H1 (cell line): Measurements from ENCODE around the gene KYNU. TPM values are rescaled to one million over a fixed set of nuclear protein-coding genes. Genes with fewer than 3 reads are reported as not detected.

Experiments
- ASH2L ChIP-seq: fragments of 200-600, 300-600 bp; sonication (generic); IDR thresholded peaks from one replicate; pipeline ENCODE4 v1.7.1; 2017; ENCODE audit warnings: low read length
- EP300 ChIP-seq, 2 experiments: IDR thresholded peaks; 1 replicate in 1 of 2; 2 replicates in 1 of 2; pipeline ENCODE4 v1.6.1; 2011 to 2012; ENCODE audit warnings: low read depth in 2 of 2, low read length in 2 of 2, mild to moderate bottlenecking in 2 of 2, borderline replicate concordance in 1 of 2, inconsistent platforms in 1 of 2, moderate library complexity in 1 of 2
- FOSL1 ChIP-seq: IDR thresholded peaks from 2 replicates; pipeline ENCODE4 v1.6.1; 2011; ENCODE audit warnings: mild to moderate bottlenecking, low read depth, low read length, moderate library complexity; ENCODE audit not compliant: insufficient read depth
- GABPA ChIP-seq: IDR thresholded peaks from 2 replicates; pipeline ENCODE4 v1.6.1; 2011; ENCODE audit warnings: mild to moderate bottlenecking, low read length, moderate library complexity, borderline replicate concordance; ENCODE audit not compliant: insufficient read depth
- GTF2F1 ChIP-seq: IDR thresholded peaks from 2 replicates; pipeline ENCODE4 v1.6.1; 2012; ENCODE audit warnings: low read depth, low read length, improper control_type of control experiment, borderline replicate concordance
- HDAC2 ChIP-seq, 2 experiments: fragments of 300-600 bp in 1 of 2; sonication (generic) in 1 of 2; IDR thresholded peaks; 2 replicates each; pipeline ENCODE4 v1.6.1; 2011 to 2012; ENCODE audit warnings: low read depth in 2 of 2, low read length in 2 of 2, mild to moderate bottlenecking in 2 of 2, moderate library complexity in 2 of 2, borderline replicate concordance in 1 of 2, inconsistent platforms in 1 of 2
- KDM4A ChIP-seq: IDR thresholded peaks from one replicate; pipeline ENCODE4 v1.7.1; 2012; ENCODE audit warnings: low read depth, mild to moderate bottlenecking, moderate library complexity, low read length, inconsistent platforms; ENCODE audit not compliant: severe bottlenecking
- KDM5A ChIP-seq: fragments of 200-600 bp; IDR thresholded peaks from 2 replicates; pipeline ENCODE4 v1.7.1; 2012; ENCODE audit warnings: mild to moderate bottlenecking, low read length, inconsistent platforms, mixed read lengths
- POLR2A ChIP-seq, 2 experiments: IDR thresholded peaks; 1 replicate in 1 of 2; 2 replicates in 1 of 2; pipeline ENCODE4 v1.6.1; 2011; ENCODE audit warnings: low read depth in 2 of 2, low read length in 2 of 2, mild to moderate bottlenecking in 2 of 2; ENCODE audit errors: control extremely low read depth in 1 of 2
- POLR2AphosphoS5 ChIP-seq: IDR thresholded peaks from 2 replicates; pipeline ENCODE4 v1.6.1; 2011; ENCODE audit warnings: low read depth, low read length
- RAD21 ChIP-seq, 2 experiments: IDR thresholded peaks in 1 of 2; conservative IDR thresholded peaks in 1 of 2; 2 replicates each; pipeline ENCODE4 v1.6.1; 2011; ENCODE audit warnings: low read depth in 2 of 2, low read length in 2 of 2, improper control_type of control experiment in 1 of 2, inconsistent platforms in 1 of 2, mild to moderate bottlenecking in 1 of 2, moderate library complexity in 1 of 2
- RBBP5 ChIP-seq: IDR thresholded peaks from 2 replicates; pipeline ENCODE4 v1.7.1; 2012; ENCODE audit warnings: low read depth, mild to moderate bottlenecking, inconsistent platforms, low read length, moderate library complexity, borderline replicate concordance
- RNF2 ChIP-seq: fragments of 200-900, 300-1000 bp; sonication (generic); IDR thresholded peaks from 2 replicates; pipeline ENCODE4 v1.7.1; 2016; ENCODE audit warnings: borderline replicate concordance, low read depth, mild to moderate bottlenecking, antibody characterized with exemption, low read length; ENCODE audit not compliant: poor library complexity, severe bottlenecking; ENCODE audit errors: missing control alignments
- SRF ChIP-seq: IDR thresholded peaks from 2 replicates; pipeline ENCODE4 v1.6.1; 2011; ENCODE audit warnings: mild to moderate bottlenecking, low read depth, low read length, moderate library complexity
- SUZ12 ChIP-seq: fragments of 200-600 bp; sonication (generic); IDR thresholded peaks from 2 replicates; pipeline ENCODE4 v1.6.1; 2012; ENCODE audit warnings: mild to moderate bottlenecking, inconsistent platforms, low read length, moderate library complexity, mixed read lengths
- TBP ChIP-seq: IDR thresholded peaks from 2 replicates; pipeline ENCODE4 v1.6.1; 2011; ENCODE audit warnings: low read depth, low read length, improper control_type of control experiment
- TCF12 ChIP-seq: IDR thresholded peaks from 2 replicates; pipeline ENCODE4 v1.6.1; 2011; ENCODE audit warnings: low read depth, mild to moderate bottlenecking, low read length
- TEAD4 ChIP-seq: IDR thresholded peaks from 2 replicates; pipeline ENCODE4 v1.6.1; 2012; ENCODE audit warnings: low read depth, low read length, inconsistent platforms, mixed read lengths
- YY1 ChIP-seq: IDR thresholded peaks from 2 replicates; pipeline ENCODE4 v1.6.1; 2011; ENCODE audit warnings: low read depth, mild to moderate bottlenecking, low read length
- polyA plus RNA-seq, 7 experiments: library from polyadenylated mRNA; depleted of rRNA in 3 of 7; stranded (reverse) in 5 of 7; unstranded in 2 of 7; fragments of >200 nt in 5 of 7; fragments of 200-250 nt in 2 of 7; gene quantifications; 1 replicate in 5 of 7; 2 replicates in 1 of 7; 4 replicates in 1 of 7; pipeline versions ENCODE4 v1.2.1 to v1.2.3, GENCODE V29; 2011 to 2013; ENCODE audit warnings: missing spikeins in 2 of 7, mixed read lengths in 2 of 7
- total RNA-seq: library from RNA; stranded (reverse); fragmentation: NEBNext Ultra II Directional; extraction: Animal tissue kit (Norgen Biotek cat#: 25700); gene quantifications from 2 replicates; pipeline ENCODE4 v1.2.1, GENCODE V29; 2021
- TF ChIP-seq, protein P1 (sequence below): IDR thresholded peaks from 2 replicates; pipeline ENCODE4 v1.6.1; 2012; ENCODE audit warnings: inconsistent platforms

Gene KYNU
- total and polyA plus RNA-seq, 2 of the 8 experiments (the other 6 are each of a cell fraction or from before 2014, with no cell fraction given), result 0.09 to 0.13 TPM

DNA sequence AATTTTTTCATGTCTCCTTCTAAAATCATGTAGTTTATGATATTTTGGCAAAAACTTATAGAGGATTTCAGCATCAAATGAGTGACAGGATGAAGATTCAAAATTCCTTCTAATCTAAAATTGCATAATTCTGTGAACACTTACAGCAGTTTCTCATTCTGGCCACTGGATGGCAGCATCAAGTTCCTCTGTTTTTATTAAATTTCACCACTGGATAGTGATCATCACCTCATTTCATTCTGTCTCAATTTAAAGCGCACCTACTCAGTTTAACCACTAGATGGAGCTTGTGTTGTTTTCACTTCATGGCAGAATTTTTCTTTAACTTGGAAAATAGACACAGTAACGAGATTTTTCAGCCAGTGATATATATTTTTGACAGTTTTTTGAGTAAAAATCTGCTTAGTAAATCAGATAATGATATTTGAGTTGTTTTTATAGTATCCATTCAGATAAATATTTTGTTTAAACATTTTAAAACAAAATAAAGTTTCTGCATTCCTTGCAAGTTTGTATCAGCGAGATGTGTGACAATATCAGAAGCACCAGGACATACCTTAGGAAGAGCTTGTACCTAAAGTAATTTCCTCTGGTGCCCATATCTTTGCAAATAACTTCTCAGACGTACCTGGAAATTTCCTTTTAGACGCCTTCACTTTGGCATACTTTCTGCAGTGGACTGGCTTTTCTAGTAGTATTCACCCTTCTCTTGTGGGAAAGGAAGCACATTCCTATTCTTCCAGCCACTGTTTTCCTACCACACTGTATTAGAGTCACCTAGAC is 157.0 kb downstream of the KYNU start (continued):
- TF ChIP-seq RNF2, result no peak
- no peak for TF ChIP-seq RBBP5
- TF ChIP-seq KDM5A, result no peak
- TF ChIP-seq, protein P1, sequence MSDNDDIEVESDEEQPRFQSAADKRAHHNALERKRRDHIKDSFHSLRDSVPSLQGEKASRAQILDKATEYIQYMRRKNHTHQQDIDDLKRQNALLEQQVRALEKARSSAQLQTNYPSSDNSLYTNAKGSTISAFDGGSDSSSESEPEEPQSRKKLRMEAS, result no peak
- TF ChIP-seq SUZ12, result no peak
- TF ChIP-seq TCF12, result no peak
- no peak for TF ChIP-seq YY1
- no peak for TF ChIP-seq SRF
- no peak for TF ChIP-seq EP300 (IDR thresholded peaks at IDR 0.05; ENCODE audit: borderline replicate concordance in 1 of 2, low read depth in 2 of 2, low read length in 2 of 2)
- no peak for TF ChIP-seq POLR2AphosphoS5
- no peak for TF ChIP-seq KDM4A
- no peak for TF ChIP-seq GTF2F1
- no peak for TF ChIP-seq ASH2L
- peak; percentile 69 to 72 for TF ChIP-seq RAD21 (IDR thresholded peaks at IDR 0.05 in 1 of 2, conservative IDR thresholded peaks at IDR 0.05 in 1 of 2; ENCODE audit: low read depth in 2 of 2, low read length in 2 of 2)
- TF ChIP-seq FOSL1, result no peak
- no peak for TF ChIP-seq TBP
- TF ChIP-seq TEAD4, result 0 out of 2 replicates have a peak, but pooled peaks have one; percentile 12
- no peak for TF ChIP-seq GABPA
- TF ChIP-seq POLR2A (IDR thresholded peaks at IDR 0.05; ENCODE audit: control extremely low read depth in 1 of 2, low read depth in 2 of 2, low read length in 2 of 2), result no peak
- 0 out of 4 replicates have a peak, but pooled peaks of 1 of the 2 experiments have one; percentile 9 for TF ChIP-seq HDAC2 (IDR thresholded peaks at IDR 0.05; ENCODE audit: borderline replicate concordance in 1 of 2, low read depth in 2 of 2, low read length in 2 of 2)
